GM18511 (cell line): ENCODE measurements around the gene BLCAP.
"Not testable (repeated sequence)": the region's sequence is repeated elsewhere in the genome, so short reads cannot be mapped to it uniquely, and the experiment has no call there.

Experiments
- ATAC-seq: cut with Tn5 transposase; IDR thresholded peaks from one replicate; pipeline ENCODE4 v1.9.1; 2021; ENCODE audit warnings: mild to moderate bottlenecking, moderate library complexity; ENCODE audit not compliant: unreplicated experiment

Gene BLCAP

DNA sequence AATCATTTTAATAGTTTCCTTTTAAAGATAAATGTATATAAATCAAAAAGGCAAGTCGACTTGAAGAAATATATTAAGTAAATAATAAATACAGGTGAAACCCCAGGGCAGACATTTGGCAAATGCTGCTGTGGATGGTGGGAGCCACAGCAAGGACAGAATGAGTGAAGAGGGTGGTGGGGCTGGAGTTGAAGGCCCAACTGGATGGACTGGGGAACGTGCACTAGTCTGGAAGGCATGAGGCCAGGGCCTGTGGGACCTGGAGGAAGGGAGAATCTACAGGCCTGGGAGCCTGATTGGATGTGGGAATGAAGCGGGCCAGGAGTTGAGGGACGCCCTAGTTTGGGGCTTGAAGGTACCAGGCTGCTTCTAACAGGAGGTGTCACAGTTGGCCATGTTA, 30.6 kb upstream of the BLCAP start:
- ATAC-seq = no peak

DNA sequence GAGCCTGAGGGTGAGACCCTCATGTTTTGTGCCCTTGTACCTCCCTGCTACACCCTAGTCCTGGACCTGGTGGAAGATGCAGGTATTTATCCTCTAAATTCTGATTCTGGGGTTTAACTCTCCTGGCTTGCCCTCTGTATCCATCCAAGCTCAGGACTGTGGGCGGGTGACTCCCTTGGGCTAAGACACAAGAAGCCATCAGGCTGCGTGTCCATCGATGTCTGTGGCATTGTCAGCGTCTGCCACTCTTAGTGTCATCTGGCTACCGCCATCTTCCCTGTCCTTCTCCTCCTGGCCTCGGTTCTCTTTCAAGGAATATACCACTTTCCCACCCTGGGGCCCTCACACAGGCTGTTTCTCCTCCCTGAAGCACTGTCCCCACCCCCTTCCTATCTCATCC, 28.9 kb upstream of the BLCAP start:
- ATAC-seq = no peak

DNA sequence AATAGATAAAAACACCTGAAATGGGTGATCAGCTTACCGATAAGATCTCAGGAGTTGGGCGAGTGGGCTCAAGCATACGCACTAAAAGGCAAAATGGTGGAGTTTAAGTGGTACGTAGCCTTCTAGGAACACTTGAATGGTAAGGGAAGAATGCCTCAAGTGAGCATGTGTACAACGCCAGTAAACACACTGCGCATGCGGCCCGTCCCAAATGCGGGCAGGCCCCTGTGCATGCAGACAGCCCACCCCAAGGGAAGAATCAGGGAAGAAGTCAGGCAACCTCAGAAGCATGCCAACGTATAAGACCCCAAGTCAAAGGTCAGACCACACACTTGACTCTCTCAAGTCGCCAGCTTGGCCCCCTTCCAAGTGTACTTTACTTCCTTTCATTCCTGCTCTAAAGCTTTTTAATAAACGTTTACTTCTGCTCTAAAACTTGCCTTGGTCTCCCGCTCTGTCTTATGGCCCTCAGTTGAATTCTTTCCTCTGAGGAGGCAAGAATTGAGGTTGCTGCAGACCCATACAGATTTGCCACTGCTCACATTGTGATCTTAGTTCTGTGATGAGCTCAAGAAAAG, 27.1 kb upstream of the BLCAP start:
- not testable (repeated sequence) for ATAC-seq

GRCh38 chr20:37552415-37552814, 24.7 kb upstream of the BLCAP start:
- ATAC-seq = no peak

DNA sequence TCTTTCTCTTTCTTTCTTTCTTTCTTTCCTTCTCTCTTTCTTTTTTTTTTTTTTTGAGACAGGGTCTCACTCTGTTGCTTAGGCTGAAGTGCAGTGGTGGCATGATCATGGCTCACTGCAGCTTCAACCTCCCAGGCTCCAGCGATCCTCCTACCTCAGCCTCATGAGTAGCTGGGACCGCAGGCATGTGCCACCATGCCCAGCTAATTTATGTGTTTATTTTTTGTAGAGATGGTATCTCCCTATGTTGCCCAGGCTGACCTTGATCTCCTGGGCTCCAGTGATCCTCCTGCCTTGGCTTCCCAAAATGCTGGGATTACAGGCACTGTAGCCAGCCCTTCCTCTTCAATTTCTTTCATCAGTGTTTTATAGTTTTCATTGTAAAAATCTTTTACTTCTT, 24.0 kb upstream of the BLCAP start:
- not testable (repeated sequence) for ATAC-seq

GRCh38 chr20:37550101-37550920, 22.6 kb upstream of the BLCAP start:
- not testable (repeated sequence) for ATAC-seq

- ATAC-seq = no peak
These were observed 20.2 kb upstream of the BLCAP start for GRCh38 chr20:37547912-37548311.

DNA sequence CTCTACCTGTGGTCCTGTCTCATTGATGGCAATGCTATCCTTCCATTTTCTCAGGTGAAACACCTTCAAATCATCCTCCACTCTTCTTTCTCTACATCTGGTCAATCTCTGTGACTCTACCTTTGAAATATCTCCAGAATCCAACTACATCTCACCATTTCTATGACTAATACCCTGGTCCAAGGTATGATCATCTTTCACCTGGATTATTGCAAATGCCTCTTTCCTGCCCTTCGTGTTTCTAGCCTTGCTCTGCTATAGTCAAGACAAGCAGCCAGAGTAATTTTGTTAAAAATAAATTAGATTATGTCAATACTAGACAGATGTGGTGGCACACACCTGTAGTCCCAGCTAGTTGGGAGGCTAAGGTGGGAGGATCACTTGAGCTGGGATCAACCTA, 17.8 kb upstream of the BLCAP start:
- no peak for ATAC-seq

GRCh38 chr20:37544386-37544785, 16.7 kb upstream of the BLCAP start:
- no peak for ATAC-seq

GRCh38 chr20:37543828-37544227, 16.2 kb upstream of the BLCAP start:
- ATAC-seq = no peak

GRCh38 chr20:37542281-37542680, 14.6 kb upstream of the BLCAP start:
- no peak for ATAC-seq

DNA sequence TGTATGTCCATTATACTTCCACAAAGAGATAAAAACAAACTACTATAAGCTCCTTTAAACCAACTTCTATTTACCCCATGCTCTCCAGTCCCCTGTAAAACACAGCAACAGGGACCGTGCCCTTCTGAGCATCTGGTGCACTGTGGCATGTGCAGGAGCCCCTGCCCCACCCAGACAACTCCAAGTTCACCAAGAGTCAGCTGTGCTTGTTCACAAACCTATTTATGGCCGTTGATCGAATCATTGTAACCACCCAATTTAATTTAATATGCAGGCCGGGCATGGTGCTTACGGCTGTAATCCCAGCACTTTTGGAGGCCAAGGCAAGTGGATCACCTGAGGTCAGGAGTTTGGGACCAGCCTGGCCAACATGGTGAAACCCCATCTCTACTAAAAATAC, 13.7 kb upstream of the BLCAP start:
- ATAC-seq = no peak

GRCh38 chr20:37540838-37541237, 13.2 kb upstream of the BLCAP start:
- not testable (repeated sequence) for ATAC-seq

GRCh38 chr20:37540001-37540400, 12.3 kb upstream of the BLCAP start:
- ATAC-seq = no peak

- ATAC-seq = no peak
These were observed 11.7 kb upstream of the BLCAP start for GRCh38 chr20:37539424-37539823.

DNA sequence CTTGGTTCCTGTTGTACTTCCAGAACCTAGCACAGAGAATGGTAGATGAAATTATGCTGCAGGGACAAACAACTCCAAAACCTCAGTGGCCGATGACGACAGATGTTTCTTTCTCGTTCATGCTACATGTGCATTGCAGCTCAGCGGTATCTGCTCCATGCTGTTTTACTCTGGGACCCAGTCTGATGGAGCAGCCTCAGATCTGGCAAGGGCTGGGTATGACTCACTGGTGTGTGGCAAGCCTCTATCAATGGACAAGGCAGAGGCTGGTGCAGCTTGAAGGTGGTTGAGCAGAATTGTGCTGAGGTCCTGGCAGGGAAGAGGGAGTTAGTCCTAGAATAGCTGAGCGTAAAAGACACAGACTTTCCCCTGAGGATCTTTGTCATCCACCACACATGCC, 10.3 kb upstream of the BLCAP start:
- ATAC-seq = no peak

GRCh38 chr20:37537505-37537904, 9.8 kb upstream of the BLCAP start:
- no peak for ATAC-seq

- ATAC-seq = no peak
These were observed 7.9 kb upstream of the BLCAP start for GRCh38 chr20:37535443-37536132.

GRCh38 chr20:37534401-37535157, 6.9 kb upstream of the BLCAP start:
- ATAC-seq = peak; percentile 94

- no peak for ATAC-seq
These were observed 5.6 kb upstream of the BLCAP start for GRCh38 chr20:37533154-37533715.

DNA sequence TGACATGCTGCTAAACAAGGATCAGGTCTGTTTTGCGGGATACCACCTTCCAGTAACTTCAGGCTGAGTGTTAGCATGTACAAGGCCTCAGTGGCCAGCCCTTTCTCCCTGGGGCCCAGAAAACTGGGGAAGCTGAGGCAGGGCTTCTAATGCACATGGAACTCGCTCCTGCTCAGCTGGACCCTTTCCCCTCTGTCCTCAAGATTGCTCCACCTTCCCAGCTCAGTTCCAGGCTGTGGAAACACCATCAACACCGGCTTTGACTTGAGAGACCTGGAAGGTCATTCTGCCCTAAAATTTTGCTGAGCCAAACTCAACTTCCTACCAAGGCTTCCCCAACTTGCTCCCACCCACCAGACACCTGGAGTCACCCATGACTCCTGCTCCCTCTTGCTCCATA, 4.2 kb upstream of the BLCAP start:
- ATAC-seq = no peak
